ENCODE results near the gene DNER. TPM values are rescaled to one million over a fixed set of nuclear protein-coding genes. Genes with fewer than 3 reads are reported as not detected.
A peak's percentile ranks its signal among the peaks of the same experiment; 100 is the strongest.

The DNER gene
- total RNA-seq, 1 donor: 0.72 TPM

- no peak for TF ChIP-seq CTCF (IDR thresholded peaks at IDR 0.05; ENCODE audit: insufficient read depth, low read length)
- H3K4me3 ChIP-seq (ENCODE audit: low read depth, low read length): no peak overlapping the region
- DNase-seq (ENCODE audit: low read depth): peak; percentile 58
These were observed 366.2 kb downstream of the DNER start for GRCh38 chr2:229348128-229348527.

DNA sequence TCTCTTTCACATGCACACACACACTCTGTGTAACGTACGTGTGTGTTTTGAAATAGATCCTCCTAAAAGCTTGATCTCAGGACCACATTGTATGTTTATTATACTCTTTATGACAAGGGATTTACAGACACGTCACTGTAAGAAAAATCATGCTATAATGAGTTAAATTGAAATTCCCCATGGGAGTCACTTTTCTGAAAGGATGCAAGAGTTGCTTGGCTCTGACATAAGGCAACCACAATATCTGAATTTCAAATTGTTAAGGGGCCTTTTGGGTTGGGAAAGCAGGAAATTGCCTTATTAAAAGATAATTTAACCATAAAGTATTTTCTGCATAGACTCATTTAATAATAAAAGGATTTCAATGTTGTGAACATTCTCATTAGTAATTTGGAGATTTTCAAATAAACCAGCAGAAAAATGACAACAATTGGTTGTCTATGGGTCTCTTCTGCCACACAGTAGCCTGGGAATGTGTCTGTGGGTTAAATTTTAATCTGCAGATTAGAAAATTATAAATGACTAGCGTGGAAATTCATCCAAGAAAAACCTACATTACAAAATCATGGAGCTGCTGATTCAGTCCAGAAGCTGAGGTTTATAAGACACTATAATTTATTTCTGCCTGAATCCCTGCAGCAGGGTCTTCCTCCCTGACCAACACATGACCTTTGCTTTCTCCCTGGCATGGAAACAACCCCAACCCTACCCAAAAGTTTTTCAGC is 367.4 kb downstream of the DNER start:
- no peak for TF ChIP-seq CTCF (IDR thresholded peaks at IDR 0.05; ENCODE audit: insufficient read depth, low read length)
- DNase-seq (ENCODE audit: low read depth): peak; percentile 31

GRCh38 chr2:229344955-229345354 is 369.4 kb downstream of the DNER start:
- H3K4me3 ChIP-seq (ENCODE audit: low read depth, low read length): no peak overlapping the region
- DNase-seq (ENCODE audit: low read depth): no peak
- TF ChIP-seq CTCF (IDR thresholded peaks at IDR 0.05; ENCODE audit: insufficient read depth, low read length): no peak

More for the DNA sequence above, 367.4 kb downstream of the DNER start:
- no peak overlapping the region for H3K4me3 ChIP-seq (ENCODE audit: low read depth, low read length)

- peak; percentile 41 for DNase-seq (ENCODE audit: low read depth)
- H3K4me3 ChIP-seq (ENCODE audit: low read depth, low read length): no peak overlapping the region
- no peak for TF ChIP-seq CTCF (IDR thresholded peaks at IDR 0.05; ENCODE audit: insufficient read depth, low read length)
These were observed 370.2 kb downstream of the DNER start for GRCh38 chr2:229344151-229344551.

DNA sequence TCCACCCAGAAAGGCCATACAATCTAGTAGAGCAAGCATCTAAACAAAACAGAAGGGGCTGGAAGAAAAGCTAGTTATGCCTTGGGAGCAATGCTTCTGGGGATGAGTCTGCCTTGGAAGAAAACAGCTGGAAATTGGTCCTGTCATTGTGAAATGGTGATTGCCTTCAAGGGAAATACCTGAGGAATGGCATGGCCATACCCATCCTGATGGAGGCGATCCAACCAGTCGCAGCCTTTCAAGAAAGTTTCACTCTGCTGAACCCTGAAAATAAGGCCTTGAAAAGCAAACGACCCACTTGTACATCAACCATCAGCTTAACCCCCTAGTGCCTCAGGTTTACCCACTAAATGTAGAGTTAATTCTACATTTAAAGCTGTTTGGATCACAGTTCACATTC is 370.7 kb downstream of the DNER start:
- no peak for DNase-seq (ENCODE audit: low read depth)
- H3K4me3 ChIP-seq (ENCODE audit: low read depth, low read length): no peak overlapping the region
- TF ChIP-seq CTCF (IDR thresholded peaks at IDR 0.05; ENCODE audit: insufficient read depth, low read length): no peak

- peak; percentile 29 for DNase-seq (ENCODE audit: low read depth)
- H3K4me3 ChIP-seq (ENCODE audit: low read depth, low read length): no peak overlapping the region
- TF ChIP-seq CTCF (IDR thresholded peaks at IDR 0.05; ENCODE audit: insufficient read depth, low read length): peak; percentile 56
These were observed 372.0 kb downstream of the DNER start for GRCh38 chr2:229342376-229342775.
